ENCODE results near the gene CCDC71L.

CCDC71L gene

GRCh38 chr7:106609416-106609815 is 51.5 kb downstream of the CCDC71L start:
- DNase-seq = no peak

- no peak for DNase-seq
Observed at GRCh38 chr7:106608661-106609060, 52.3 kb downstream of the CCDC71L start.

All from nucleus accumbens (tissue), 56 donors.